ENCODE data around the gene ATP13A3. TPM values are rescaled to one million over a fixed set of nuclear protein-coding genes. Genes with fewer than 3 reads are reported as not detected.

ATP13A3 gene
- total RNA-seq, 3 donors from 2014 or later, result 186 to 209 (median 188) TPM

- DNase-seq (peak; percentile 62), ATAC-seq (peak; percentile 59 to 60)
- H3K4me3 Mint-ChIP-seq, result peak overlapping the region; percentile 63
- peaks cover 5% of the 10 kb centered on the region for H3K9me3 Mint-ChIP-seq
- no peaks in the 10 kb centered on the region for H3K36me3 Mint-ChIP-seq (ENCODE audit: insufficient read depth)
- H3K27me3 Mint-ChIP-seq (ENCODE audit: low read depth), result peaks cover 16% of the 10 kb centered on the region
- H3K4me1 Mint-ChIP-seq (ENCODE audit: low read depth), result peaks cover 47% of the 10 kb centered on the region
Observed at GRCh38 chr3:194395778-194396538, 90.8 kb downstream of the ATP13A3 start.

GRCh38 chr3:194395212-194395611 lies 91.6 kb downstream of the ATP13A3 start:
- DNase-seq (no peak), ATAC-seq (no peak)

DNA sequence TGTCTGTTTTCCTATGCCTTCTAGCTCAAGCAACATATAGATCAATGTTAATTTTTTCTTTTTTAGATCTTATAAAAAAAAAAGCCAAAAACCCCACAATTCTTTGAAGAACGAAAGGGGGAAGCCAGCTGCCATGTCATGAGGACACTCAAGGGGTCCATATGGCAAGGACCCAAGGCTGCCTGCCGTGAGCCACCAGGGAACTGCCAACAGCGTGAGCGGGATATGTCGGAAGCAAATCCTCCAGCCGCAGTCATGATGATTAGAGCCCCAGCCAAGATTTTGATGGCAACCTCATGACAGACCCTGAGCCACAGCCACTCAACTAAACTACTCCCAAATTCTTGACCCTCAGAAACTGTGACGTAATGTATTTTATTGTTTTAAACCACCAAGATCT lies 94.2 kb downstream of the ATP13A3 start:
- Mint-ChIP-seq H3K4me1 (ENCODE audit: low read depth) (peaks cover 26% of the 10 kb centered on the region), H3K4me3 (no peak overlapping the region), H3K36me3 (ENCODE audit: insufficient read depth) (no peaks in the 10 kb centered on the region), H3K27me3 (ENCODE audit: low read depth) (peaks cover 11% of the 10 kb centered on the region), H3K9me3 (peaks cover 11% of the 10 kb centered on the region)
- ATAC-seq, result no peak
- no peak for DNase-seq

More at GRCh38 chr3:194395212-194395611, 91.6 kb downstream of the ATP13A3 start:
- peak overlapping the region; percentile 63 for H3K4me3 Mint-ChIP-seq
- peaks cover 47% of the 10 kb centered on the region for H3K4me1 Mint-ChIP-seq (ENCODE audit: low read depth)
- peaks cover 11% of the 10 kb centered on the region for H3K9me3 Mint-ChIP-seq
- H3K27me3 Mint-ChIP-seq (ENCODE audit: low read depth), result peaks cover 16% of the 10 kb centered on the region
- H3K36me3 Mint-ChIP-seq (ENCODE audit: insufficient read depth), result no peaks in the 10 kb centered on the region

- peaks cover 13% of the 10 kb centered on the region for H3K4me1 Mint-ChIP-seq (ENCODE audit: low read depth)
Observed at GRCh38 chr3:194390835-194391234, 96.0 kb downstream of the ATP13A3 start.

DNA sequence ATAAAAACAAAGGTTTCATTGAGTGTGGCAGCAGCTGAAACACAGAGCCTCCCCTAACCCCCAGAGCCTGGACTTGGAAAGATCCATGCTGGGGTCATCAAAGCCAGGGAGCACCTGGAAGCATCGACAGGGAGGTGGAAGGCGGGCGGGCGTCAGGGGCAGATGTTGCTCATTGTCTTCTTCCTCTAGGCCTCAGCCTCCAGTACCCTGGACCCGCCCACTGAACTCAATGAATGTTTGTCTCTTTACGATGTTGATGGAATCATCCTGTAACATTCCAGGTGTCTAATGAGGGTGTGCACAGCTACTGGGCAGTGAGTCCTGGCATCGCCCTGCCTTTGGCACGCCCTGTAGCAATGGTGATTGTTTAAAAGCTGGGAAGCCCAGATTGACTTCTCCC lies 97.5 kb downstream of the ATP13A3 start:
- ATAC-seq (no peak), DNase-seq (no peak)
- H3K9me3 Mint-ChIP-seq, result peaks cover 11% of the 10 kb centered on the region
- H3K4me3 Mint-ChIP-seq, result no peak overlapping the region
- no peaks in the 10 kb centered on the region for H3K36me3 Mint-ChIP-seq (ENCODE audit: insufficient read depth)
- H3K27me3 Mint-ChIP-seq (ENCODE audit: low read depth), result no peaks in the 10 kb centered on the region
- no peaks in the 10 kb centered on the region for H3K4me1 Mint-ChIP-seq (ENCODE audit: low read depth)

More at GRCh38 chr3:194390835-194391234, 96.0 kb downstream of the ATP13A3 start:
- peaks cover 4% of the 10 kb centered on the region for H3K27me3 Mint-ChIP-seq (ENCODE audit: low read depth)
- peaks cover 11% of the 10 kb centered on the region for H3K9me3 Mint-ChIP-seq
- DNase-seq (no peak), ATAC-seq (no peak)
- H3K4me3 Mint-ChIP-seq, result no peak overlapping the region
- no peaks in the 10 kb centered on the region for H3K36me3 Mint-ChIP-seq (ENCODE audit: insufficient read depth)

DNA sequence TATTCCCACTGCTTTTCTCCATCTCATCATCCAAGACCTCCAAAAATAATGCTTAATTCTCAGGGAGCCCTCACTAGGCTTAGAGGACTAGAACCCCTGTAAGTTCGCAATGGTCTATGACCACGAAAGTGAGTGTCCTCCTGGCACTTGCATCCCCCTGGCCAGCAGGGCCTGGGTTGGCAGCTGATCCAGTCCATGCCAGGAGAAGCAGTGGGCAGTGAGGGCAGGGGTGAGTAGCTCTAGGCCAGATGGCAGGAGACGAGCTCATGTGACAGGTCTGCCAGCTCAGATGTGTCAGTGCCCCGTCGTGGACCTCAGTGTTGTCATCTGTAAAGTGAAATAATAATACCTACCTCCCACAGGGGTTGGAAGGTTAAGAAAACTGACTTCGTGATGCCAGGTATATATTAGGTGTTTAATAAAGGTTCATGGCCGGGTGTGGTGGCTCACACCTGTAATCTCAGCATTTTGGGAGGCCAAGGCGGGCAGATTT lies 98.8 kb downstream of the ATP13A3 start:
- H3K27me3 Mint-ChIP-seq (ENCODE audit: low read depth), result peaks cover 2% of the 10 kb centered on the region
- ATAC-seq (no peak), DNase-seq (no peak)
- no peaks in the 10 kb centered on the region for H3K4me1 Mint-ChIP-seq (ENCODE audit: low read depth)
- peaks cover 11% of the 10 kb centered on the region for H3K9me3 Mint-ChIP-seq
- H3K4me3 Mint-ChIP-seq, result no peak overlapping the region
- no peaks in the 10 kb centered on the region for H3K36me3 Mint-ChIP-seq (ENCODE audit: insufficient read depth)

GRCh38 chr3:194387276-194387675 lies 99.5 kb downstream of the ATP13A3 start:
- H3K27me3 Mint-ChIP-seq (ENCODE audit: low read depth), result peaks cover 2% of the 10 kb centered on the region
- no peaks in the 10 kb centered on the region for H3K4me1 Mint-ChIP-seq (ENCODE audit: low read depth)
- DNase-seq, result no peak
- no peak overlapping the region for H3K4me3 Mint-ChIP-seq
- H3K9me3 Mint-ChIP-seq, result peaks cover 11% of the 10 kb centered on the region
- ATAC-seq, result no peak
- no peaks in the 10 kb centered on the region for H3K36me3 Mint-ChIP-seq (ENCODE audit: insufficient read depth)

DNA sequence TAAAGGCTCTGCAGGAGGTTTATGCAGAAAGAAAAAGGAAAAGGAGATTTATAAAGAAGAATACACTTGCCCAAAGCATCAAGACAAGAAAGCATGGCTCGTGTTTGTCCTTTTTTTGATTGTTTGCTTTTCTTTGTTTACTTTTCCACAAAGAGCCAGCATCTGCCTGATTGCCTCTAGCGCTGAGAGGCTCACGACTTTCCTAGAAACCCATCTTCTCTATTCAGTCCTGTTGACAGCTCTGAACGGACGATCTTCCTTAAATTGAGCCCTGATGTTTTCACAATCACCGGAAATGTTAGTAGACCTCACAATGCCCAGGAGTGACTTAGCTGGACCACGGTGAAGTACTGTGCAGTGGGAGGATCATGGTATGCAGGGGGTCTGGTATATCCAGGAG lies 100.2 kb downstream of the ATP13A3 start:
- Mint-ChIP-seq H3K4me3 (no peak overlapping the region), H3K4me1 (ENCODE audit: low read depth) (no peaks in the 10 kb centered on the region), H3K27me3 (ENCODE audit: low read depth) (peaks cover 2% of the 10 kb centered on the region), H3K9me3 (peaks cover 11% of the 10 kb centered on the region), H3K36me3 (ENCODE audit: insufficient read depth) (no peaks in the 10 kb centered on the region)
- ATAC-seq (no peak), DNase-seq (no peak)

- ATAC-seq (no peak), DNase-seq (no peak)
- H3K36me3 Mint-ChIP-seq (ENCODE audit: insufficient read depth), result no peaks in the 10 kb centered on the region
- H3K4me1 Mint-ChIP-seq (ENCODE audit: low read depth), result no peaks in the 10 kb centered on the region
- H3K4me3 Mint-ChIP-seq, result no peak overlapping the region
- H3K27me3 Mint-ChIP-seq (ENCODE audit: low read depth), result peaks cover 2% of the 10 kb centered on the region
- H3K9me3 Mint-ChIP-seq, result peaks cover 8% of the 10 kb centered on the region
Observed at GRCh38 chr3:194386066-194386465, 100.7 kb downstream of the ATP13A3 start.

DNA sequence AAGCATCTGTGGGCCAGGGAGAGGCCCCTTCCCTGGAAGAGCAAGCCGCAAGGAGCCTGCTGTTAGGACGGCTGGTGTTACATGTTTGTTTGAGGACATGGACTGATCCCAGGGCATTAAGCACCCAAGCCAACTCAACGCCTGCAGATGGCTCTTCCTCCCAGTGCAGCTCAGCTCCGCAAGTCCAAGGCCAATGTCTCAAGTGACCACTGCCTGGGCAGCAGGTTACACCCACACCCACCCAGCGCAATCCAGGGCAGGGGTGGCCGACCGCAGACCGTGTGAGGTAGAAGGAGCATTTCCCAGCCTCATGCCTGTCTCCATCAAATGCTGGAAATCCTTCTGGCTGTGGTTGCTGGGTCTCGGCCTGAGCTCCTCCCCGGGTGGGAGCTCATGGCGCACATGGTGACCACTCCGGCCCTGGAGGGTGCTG lies 102.2 kb downstream of the ATP13A3 start:
- no peak for DNase-seq
- Mint-ChIP-seq H3K9me3 (no peaks in the 10 kb centered on the region), H3K36me3 (ENCODE audit: insufficient read depth) (no peaks in the 10 kb centered on the region), H3K4me3 (no peak overlapping the region), H3K27me3 (ENCODE audit: low read depth) (peaks cover 4% of the 10 kb centered on the region), H3K4me1 (ENCODE audit: low read depth) (no peaks in the 10 kb centered on the region)
- ATAC-seq, result no peak

GRCh38 chr3:194384156-194384555 lies 102.6 kb downstream of the ATP13A3 start:
- H3K4me3 Mint-ChIP-seq, result no peak overlapping the region
- no peaks in the 10 kb centered on the region for H3K36me3 Mint-ChIP-seq (ENCODE audit: insufficient read depth)
- peaks cover 4% of the 10 kb centered on the region for H3K27me3 Mint-ChIP-seq (ENCODE audit: low read depth)
- ATAC-seq (no peak), DNase-seq (no peak)
- no peaks in the 10 kb centered on the region for H3K4me1 Mint-ChIP-seq (ENCODE audit: low read depth)
- H3K9me3 Mint-ChIP-seq, result no peaks in the 10 kb centered on the region

GRCh38 chr3:194383276-194383940 lies 103.4 kb downstream of the ATP13A3 start:
- Mint-ChIP-seq H3K9me3 (no peaks in the 10 kb centered on the region), H3K27me3 (ENCODE audit: low read depth) (peaks cover 11% of the 10 kb centered on the region), H3K4me3 (no peak overlapping the region), H3K4me1 (ENCODE audit: low read depth) (no peaks in the 10 kb centered on the region), H3K36me3 (ENCODE audit: insufficient read depth) (no peaks in the 10 kb centered on the region)
- ATAC-seq (no peak), DNase-seq (no peak)

DNA sequence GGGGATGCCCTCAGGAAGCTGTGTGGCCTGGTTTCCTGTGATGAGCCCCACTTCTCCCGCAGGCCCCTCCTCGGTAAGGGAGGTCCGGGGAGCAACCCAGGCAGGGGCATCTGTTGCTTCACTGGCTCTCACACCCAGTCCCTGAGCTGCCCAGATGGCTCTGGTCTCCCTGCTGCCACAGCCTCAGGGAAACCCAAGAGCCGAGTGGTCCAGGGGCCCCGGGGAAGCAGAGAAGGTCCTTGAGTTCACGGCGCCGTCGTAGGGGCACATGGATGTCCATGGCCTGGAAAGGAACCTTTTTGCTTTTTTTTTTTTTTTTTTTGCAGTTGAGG lies 103.9 kb downstream of the ATP13A3 start:
- ATAC-seq (no peak), DNase-seq (no peak)
- H3K4me3 Mint-ChIP-seq, result no peak overlapping the region
- H3K36me3 Mint-ChIP-seq (ENCODE audit: insufficient read depth), result no peaks in the 10 kb centered on the region
- no peaks in the 10 kb centered on the region for H3K4me1 Mint-ChIP-seq (ENCODE audit: low read depth)
- H3K27me3 Mint-ChIP-seq (ENCODE audit: low read depth), result peaks cover 14% of the 10 kb centered on the region
- H3K9me3 Mint-ChIP-seq, result no peaks in the 10 kb centered on the region

DNA sequence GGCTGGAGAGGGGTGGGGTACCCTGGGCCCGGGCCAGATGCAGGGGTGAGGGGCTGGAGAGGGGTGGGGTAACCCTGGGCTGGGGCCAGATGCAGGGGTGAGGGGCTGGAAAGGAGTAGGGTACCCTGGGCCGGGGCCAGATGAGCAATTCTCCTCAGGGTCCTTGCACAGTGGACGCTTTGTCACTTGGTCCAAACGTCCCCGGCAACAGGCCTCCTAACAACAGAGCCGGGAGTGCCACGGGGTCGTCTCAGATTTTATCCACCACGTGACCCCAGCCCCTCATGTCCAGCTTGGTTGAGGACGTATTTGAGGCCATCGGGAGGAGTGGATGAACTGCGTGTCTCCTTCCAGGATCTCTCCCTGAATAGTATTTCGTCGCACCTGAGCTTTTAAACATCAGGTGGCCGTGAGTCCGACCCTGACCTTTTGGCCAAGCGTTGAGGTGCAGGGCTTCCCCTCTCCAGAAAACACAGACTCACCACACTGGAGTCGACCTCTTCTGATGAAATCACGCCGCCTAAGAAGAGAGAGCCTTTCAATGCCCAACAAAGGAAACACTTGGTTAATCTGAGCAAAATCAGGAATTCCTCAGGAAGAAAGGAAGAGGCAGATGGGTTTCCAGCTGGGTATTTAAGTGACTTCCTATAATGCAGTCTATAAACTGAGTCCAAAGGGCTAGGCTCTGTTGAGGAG lies 104.5 kb downstream of the ATP13A3 start:
- Mint-ChIP-seq H3K4me3 (no peak overlapping the region), H3K4me1 (ENCODE audit: low read depth) (no peaks in the 10 kb centered on the region), H3K36me3 (ENCODE audit: insufficient read depth) (no peaks in the 10 kb centered on the region), H3K9me3 (no peaks in the 10 kb centered on the region), H3K27me3 (ENCODE audit: low read depth) (peaks cover 14% of the 10 kb centered on the region)
- no peak for ATAC-seq
- no peak for DNase-seq
